Stimulated activated CD4-positive, alpha-beta T cell treated with anti-CD3 and anti-CD28 coated beads, Interleukin-2, amount 100 ng/mL, for 4 hours (primary cell): ENCODE results near the gene SPDYE17.
"Not testable (repeated sequence)": the region's sequence is repeated elsewhere in the genome, so short reads cannot be mapped to it uniquely, and the experiment has no call there.

Experiments used
- DNase-seq: peaks from one replicate; pipeline ENCODE4 v3.0.0-alpha.2; 2020; ENCODE audit warnings: low read depth

Gene SPDYE17

GRCh38 chr7:76972391-76972790, 59.8 kb downstream of the SPDYE17 start:
- DNase-seq = not testable (repeated sequence)
